HG02852 (cell line): Measurements from ENCODE around the gene MAP2K5.

Source experiments
- ATAC-seq: cut with Tn5 transposase; IDR thresholded peaks from one replicate; pipeline ENCODE4 v1.9.1; 2021; ENCODE audit warnings: mild to moderate bottlenecking, moderate library complexity; ENCODE audit not compliant: unreplicated experiment

The MAP2K5 gene

DNA sequence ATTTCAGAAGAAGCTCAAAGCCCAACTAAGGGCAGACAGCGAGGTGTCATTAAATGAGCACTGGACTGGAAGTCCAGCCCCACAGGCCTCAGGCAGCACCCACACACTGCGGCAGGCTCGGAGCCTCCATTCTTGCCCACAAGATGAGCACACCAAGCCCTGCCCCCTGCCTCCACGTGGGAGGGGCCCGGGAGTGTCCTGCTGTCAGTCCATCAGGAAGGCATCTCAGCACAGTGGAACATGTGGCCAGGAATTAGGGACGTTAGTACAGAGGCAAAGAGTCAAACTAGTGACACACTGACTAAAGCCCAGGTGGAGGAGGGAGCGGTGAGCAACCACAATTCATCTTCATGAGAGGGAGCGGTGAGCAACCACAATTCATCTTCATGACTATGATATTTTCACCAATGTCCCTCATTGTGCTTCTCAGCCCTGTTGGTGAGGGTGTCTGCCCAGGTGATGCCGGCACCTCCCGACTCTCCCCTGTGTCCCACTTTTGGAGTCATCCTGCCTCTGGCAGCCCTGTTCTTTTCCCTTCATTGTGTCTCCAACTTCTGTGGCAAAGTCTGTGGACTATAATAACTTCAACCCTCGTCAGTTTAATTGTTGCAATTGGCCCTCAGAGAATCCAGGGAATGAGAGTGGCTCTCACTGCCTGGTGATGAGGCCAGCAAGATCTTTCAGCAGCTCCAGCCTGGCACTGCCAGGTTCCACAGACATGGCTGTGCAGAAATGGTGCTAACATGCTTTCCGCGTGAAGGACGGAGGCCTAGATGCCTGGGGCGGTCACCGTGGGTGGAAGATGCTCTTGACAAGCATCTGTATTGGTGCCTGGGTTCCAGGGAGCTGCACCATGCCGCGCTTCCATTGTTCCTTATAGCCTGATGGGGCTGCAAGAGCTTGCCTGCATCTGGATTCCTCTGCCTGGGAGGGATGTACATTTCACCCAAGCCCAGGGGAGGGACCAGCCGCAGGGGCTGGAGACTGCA is 259.7 kb downstream of the MAP2K5 start:
- no peak for ATAC-seq

DNA sequence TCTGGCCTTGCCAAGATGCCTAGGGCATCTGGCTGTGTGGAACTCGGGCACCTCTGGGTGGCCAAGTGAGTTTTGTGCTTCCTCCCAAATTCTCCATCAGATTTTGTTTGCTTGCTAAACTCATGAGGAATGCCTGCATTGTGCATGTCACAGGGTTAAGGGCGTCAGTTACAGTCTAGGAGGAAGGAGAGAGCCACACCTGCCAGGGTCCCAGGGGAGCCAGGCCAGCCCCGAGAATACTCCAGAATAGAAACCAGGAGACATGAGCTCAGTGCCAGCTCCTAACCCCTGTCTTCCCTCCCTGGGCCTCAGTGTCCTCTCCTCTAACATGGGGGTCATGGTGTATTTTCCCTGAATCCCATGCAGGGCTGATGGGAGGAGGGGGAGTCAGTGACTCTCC is 260.8 kb downstream of the MAP2K5 start:
- ATAC-seq, result no peak

DNA sequence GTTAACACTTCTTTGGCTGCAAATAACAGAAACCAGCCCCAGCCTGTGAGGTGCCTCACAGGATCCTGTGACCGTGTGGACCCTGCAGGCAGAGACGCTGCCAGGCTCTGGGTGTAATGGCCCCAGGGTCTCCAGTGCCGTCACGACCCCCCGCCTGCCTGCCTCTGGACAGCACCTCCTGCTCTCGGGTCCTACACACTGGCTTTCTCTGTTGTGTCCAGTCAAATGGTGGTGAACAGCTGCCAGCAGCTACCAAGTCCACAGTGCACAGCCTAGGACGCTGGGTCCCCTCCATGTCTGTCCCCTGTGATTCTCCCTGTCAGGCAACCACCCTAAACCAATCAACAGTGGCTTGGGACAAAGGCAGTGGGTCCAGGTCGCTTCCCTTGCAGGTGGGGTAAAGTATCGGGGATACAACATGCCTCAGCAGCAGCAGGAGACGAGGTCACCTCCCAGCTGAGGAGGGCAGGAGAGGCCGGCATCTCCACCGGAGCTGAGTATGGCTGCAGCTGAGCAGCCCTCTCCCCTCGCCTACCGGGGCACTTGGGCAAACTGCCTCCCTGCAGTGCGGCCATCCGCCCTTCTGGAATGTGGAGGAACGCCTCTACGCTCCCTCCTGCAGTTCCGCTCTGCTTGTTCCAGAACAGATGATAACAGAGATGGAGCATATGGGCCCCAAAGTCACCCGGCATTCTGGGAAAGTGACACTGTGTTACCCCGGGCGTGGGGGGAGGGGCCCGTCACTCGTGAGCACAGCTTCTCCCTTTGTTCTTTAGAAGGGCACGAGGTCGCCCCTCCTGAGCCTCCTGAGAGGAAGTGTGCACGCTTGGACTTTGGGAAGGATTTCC is 261.7 kb downstream of the MAP2K5 start:
- no peak for ATAC-seq

DNA sequence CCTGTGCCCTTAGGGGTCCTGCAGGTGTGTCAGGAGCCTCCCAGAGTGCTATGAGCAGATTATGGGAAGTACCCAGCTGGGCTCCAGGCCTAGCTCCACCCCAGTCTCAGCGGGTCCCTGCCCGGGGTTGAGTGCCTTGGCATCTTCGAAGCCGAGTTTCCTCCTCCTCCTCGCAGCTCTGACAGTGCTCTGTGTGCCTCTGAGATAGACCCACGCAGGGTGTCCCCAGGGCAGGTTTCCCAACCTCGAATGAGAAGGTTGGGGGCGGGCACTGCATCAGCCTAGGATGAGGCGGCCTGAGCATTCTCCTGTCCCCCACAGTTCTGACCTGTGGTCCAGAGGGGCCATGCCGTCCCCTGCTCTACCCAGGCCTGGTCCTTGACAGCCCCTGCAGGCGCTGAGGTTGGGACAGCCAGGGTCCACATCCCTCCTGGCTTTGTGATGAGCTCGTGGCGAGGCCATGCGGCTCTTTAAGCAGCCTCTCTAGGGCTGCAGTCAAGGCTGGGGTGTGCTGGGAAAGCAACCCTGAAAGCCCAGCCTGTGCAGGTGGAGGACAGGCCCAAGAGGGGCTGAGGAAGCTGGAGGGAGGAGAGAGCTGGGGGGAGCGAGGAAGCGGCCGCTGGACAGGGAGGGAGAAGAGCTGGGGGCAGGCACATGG is 262.6 kb downstream of the MAP2K5 start:
- no peak for ATAC-seq

DNA sequence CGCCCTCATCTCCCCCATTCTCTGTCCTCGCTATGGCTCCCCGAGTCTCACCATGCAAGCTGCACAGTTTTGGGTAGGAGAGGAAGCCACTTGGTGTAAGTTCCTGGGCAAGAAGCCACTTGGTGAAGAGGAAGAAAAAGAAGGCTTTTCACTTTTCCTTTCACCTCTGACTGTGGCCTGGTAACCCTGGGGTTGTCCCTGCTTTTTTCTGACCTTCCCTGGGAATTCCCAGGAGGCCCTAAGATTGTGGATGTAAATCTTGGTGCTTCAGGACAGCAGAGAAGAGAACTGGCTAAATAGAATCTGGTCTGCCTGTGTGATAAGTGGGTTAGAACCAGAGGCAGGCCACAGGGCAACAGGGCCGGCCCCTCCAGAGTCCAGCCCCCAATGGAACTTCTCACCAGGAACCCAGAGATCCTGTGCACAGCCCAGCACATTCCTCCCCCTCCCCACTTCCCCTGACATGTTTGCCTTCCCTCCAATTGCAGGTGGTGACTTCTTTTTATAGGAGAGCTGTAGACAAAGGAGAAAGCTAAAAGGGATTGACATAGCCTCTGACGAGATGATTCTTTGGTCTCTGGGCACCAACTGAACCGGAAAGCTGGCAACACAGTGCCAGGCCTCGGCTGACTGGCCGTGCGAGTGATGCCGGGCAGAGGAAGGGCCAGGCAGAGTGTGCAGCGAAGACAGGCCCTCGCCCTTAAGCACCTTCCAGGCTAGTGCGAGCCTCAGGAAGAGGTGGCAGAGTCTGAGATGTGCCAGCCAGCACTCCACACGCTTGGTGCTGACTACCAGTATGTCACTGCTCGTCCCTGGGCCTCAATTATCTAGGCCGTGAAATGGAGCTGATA is 263.4 kb downstream of the MAP2K5 start:
- ATAC-seq, result no peak

DNA sequence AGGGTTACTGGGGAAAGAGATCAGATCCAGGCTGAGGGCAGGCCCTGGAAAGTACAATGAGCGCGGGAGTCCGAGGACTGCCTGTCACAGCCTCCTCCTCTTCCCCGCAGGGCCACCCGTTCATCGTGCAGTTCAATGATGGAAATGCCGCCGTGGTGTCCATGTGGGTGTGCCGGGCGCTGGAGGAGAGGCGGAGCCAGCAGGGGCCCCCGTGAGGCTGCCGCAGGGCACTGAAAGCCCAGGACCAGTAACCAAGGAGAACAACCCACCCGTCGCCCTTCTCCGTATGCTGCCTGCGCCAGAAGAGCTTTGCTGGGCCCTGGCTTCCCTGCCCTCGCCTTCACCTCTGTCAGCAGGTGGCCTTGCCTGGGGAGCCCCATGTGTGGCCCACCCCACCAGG is 264.0 kb downstream of the MAP2K5 start:
- no peak for ATAC-seq

DNA sequence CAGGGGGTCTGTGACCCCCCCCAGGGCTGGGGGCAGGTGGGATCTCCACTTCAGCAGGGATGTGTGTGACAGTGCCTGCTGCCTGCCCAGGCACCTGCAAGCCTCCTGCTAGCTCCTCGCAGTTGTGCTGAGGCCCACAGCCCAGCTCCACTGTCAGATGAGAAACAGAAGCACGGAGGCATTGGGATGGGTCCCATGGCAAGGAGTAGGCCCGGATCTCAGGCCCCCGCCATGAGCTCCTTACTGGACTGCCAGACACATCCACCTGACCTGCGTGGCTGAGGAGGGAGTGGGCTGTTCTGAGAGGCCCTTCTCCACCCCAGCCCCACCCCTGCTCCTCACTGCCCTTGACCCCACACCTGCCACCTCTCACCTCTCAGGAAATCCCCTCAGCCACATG is 264.6 kb downstream of the MAP2K5 start:
- ATAC-seq, result no peak

DNA sequence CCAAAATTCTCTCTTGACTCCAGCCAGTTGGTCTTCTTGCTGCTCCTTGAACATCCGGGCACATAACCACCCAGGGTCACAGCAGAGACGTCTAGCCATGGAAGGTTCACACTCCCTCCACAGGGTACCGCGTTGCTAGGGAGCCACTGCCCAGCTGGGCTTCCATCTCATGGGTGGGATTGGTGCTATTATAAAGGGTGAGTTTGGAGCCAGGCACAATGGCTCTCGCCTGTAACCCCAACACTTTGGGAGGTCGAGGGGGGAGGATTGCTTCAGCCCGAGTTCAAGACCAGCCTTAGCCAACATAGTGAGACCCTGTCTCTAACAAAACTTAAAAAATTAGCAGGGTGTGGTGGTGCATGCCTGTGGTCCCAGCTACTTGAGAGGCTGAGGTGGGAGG is 265.3 kb downstream of the MAP2K5 start:
- ATAC-seq, result no peak

DNA sequence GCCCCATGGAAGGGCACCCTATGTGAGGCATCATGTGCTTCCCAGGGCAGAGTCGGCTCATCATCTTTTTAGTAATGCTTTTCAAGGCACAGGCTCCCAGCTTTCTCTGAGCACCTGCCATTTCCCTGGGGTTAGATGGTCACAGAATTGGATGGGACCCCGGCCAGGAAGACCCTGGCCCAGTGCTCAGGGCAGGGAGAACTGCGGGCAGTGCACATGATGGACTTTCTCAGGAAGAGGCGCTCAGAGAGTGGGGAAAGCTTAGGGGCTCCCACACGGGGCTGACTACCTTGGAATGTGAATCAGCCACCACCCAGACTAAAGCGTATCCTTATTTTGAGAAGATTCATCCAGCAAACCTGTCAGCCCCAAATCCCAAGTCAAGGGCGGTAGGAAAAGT is 266.3 kb downstream of the MAP2K5 start:
- no peak for ATAC-seq

DNA sequence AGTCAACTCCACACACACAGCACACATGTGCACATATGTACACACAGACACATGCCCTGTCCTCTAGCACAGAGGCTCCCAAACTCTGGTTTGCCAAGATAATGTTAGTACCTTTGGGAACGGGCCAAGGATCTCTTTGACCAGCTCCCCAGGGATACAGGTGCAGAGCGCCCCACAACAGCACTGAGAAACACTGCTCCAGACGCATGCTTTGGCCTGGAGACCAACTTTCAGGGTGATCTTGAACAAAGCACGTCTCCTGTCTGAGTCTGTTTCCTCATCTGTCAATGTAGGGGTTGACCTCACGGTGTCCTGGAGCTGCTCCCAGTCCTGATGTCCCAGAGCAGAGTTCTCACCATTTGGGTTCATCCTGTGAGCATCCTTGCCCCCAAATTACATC is 266.9 kb downstream of the MAP2K5 start:
- no peak for ATAC-seq

DNA sequence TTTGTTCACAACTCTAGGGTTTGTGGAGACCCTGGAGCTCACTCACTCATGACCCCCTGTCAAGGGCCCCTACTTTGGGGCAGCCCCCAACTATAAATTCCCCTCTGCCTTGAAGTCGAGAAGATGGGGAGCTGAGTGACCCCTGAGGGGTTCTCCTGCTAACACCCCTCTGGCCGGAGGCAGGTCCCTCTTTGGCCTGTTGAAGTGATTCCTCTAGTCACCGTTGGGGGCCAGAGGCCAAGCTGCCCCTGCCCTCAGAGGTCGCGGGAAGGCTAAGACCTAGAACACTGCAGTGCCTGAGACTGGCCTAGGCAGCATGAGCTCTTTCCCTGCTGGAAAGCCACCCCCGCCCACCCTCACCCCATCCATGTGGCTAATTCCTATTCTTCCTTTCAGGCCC is 267.4 kb downstream of the MAP2K5 start:
- ATAC-seq, result no peak

DNA sequence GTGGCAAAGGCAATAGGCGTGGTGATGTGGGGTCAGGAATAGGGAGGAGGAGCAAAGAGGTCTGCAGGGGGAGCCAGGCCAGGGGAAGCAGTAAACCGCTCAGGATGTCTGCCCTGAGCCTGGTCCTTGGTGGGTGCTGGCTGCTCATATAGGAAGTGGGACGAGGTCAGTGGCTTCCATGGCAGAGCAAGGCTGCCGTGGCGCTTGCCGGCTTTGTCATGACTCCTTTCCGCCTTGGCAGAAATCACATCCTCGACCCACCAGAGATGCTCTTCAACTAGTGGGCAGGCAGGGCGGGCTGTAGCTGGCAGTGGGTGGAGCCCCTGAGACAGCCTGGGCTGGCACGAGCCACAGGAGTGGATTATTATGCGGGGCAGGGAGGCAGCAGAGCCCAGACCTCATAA is 269.7 kb downstream of the MAP2K5 start:
- no peak for ATAC-seq

DNA sequence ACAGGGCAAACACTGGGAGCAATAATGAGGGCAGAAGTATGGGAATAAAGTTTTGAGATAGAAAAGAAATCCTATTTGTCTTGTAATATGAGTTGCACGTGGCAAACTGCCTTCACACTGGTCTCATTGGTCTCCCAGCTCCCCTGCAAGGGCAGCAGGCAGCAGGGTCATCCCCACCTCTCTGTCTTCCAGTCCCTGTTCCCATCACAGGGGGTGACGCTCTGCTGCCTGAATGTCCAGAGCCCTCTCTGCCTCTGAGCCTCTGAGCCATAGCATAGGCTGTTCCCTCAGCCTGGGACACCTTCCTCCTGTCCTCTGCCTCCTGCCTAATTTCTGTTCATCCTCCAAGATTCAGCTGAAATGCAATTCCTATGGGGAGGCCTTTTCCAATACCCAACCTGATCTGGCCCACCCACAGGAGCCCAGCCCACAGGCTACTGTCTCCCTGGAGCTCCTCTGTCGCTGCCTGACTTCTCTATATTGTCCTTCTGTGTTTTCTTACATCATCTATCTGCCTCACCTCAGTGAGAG is 270.7 kb downstream of the MAP2K5 start:
- no peak for ATAC-seq

DNA sequence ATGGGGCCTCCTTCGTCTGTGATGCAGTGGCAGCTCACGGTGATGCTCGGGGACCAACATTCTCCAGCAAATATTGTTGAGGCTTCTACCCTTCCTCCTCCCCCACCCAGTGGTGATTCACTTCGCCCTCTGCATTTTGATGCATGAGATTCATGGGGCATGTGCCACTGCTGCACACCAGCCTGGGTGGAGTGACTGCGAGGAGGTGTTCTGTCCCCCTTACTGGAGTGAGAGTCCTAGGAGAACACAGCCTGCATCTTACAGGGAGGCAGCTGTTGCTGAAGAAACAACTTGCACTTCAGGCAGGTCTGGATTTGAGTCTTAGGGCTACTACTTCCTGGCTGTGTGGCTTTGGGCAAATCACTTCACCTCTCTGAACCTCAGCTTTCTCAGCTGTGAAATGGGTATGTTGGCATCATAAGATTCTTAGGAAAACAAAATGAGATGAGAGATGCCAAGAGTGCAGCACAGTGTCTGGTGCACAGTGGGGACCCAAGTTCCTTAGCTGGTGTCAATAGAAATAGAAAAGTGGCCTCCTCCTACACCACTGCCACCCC is 272.6 kb downstream of the MAP2K5 start:
- no peak for ATAC-seq

DNA sequence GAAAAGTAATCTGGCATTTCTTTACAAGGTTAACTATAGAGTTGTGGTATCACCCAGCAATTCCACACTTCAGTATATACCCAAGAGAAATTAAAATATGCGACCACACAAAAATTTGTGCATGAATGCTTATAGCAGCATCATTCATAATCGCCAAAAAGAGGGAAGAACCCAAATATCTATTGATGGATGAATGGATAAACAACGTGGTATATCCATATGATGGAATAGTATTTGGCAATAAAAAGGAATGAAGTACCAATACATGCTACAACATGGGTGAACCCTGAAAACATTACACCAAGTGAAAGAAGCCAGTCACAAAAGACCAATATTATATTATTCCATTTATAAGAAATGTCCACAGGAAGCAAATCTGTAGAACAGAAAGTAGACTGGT is 274.2 kb downstream of the MAP2K5 start:
- no peak for ATAC-seq

DNA sequence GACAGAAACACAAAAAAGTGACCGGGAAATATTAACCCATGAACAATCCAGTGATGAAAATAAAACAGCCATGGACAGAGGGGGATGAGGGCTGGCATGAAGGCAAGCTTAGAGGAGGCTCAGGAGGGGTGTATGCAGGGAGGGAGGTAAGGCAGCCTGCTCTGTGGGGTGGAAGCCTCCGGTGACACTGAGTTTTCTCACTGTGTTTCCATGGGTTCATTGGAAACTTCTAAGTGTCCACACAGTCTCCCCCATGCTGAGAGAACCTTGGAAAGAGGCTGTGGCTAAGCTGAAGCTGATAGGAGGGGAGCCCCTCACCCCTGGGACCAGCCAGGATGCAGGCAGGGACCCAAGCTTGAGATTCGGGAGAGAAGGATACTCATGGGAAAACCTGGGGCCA is 276.0 kb downstream of the MAP2K5 start:
- no peak for ATAC-seq

DNA sequence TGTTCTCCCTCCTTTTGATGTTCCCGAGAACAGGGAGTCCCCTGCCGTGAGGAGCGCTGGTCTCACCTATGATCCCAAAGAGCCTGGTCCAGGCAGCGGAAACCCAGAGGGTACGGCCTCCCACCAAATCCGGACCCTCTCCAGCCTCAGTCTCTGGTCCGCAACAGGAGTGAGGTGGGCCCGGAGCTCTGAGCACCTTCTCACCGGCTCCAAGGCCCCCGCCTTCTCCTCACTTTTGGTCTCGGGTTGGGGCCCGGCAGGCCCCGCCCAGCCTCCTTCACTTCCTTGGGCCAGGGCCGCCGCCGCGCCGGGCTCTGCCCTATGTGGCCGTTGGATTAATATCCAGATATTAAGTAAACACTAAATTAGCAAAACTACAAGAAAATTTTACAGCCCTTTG is 277.1 kb downstream of the MAP2K5 start:
- ATAC-seq, result no peak

DNA sequence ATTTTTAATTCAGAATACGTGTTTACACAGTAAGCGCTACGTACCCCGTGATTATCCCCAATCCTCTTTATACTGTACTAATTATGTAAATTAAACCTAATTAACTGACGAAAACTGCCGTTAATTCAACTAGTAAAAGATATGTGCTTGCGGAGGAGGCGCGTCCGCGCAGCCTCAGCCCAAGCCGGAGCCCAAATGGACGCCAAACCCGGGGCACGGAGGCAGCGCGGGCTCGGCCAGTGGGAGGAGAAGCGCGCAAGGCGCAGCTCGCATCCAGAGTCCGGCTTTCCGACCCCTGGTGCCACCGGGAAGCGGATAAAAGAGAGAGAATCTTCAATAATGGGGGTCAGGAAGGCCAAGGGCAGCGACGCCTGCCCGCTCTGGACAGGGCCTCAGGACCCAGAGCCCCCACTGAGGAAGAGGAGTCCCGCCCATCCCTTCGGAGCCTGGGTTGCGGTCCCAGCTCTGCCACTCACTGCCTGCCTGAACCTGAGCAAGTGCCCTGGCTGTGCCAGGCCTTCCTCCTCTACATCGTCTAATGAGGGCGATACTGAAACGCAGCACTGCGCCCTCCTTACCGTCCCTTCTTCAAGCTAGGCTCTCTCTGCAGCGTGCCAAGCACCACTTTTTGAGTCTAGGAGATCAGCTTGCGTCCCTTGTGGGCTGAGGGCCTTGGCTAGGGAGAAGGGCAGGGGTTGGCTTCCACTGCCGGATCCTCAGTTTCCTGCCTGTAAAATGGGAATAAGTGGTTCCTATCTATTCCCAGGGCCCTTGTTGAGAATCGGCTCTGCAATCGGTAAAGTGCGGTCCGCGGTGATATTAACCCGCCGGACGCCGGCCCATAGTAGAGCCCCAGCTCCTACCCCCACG is 277.9 kb downstream of the MAP2K5 start:
- ATAC-seq, result no peak
